ENCODE results near the gene XPR1. TPM values are rescaled to one million over a fixed set of nuclear protein-coding genes. Genes with fewer than 3 reads are reported as not detected.

Gene XPR1
- total RNA-seq, 1 experiment from 2014 or later = 36.1 TPM

- intact Hi-C loops (cut with micrococcal nuclease; ENCODE audit: unreplicated experiment) = no loop called here
- Histone ChIP-seq H3K9me3 (ENCODE audit: control insufficient read depth, insufficient read depth, low read depth, low read length) (no peaks in the 10 kb centered on the region), H3K4me3 (ENCODE audit: low read depth in 2 of 2, low read length in 2 of 2) (no peak overlapping the region), H3K36me3 (ENCODE audit: control insufficient read depth, insufficient read depth, low read length) (no peaks in the 10 kb centered on the region), H3K27me3 (ENCODE audit: control insufficient read depth, insufficient read depth, low read length) (no peaks in the 10 kb centered on the region), H3K27ac (ENCODE audit: low read length) (no peak overlapping the region), H3K4me1 (ENCODE audit: control insufficient read depth, insufficient read depth, low read length) (no peaks in the 10 kb centered on the region)
- DNase-seq (ENCODE audit: low read depth, low spot score) (no peak), ATAC-seq (no peak)
- in situ Hi-C loops (cut with HindIII; ENCODE audit: low pct_unique_long_range_greater_than_20kb, low sequenced_read_pairs) = no loop called here
- TF ChIP-seq POLR2AphosphoS5 (IDR thresholded peaks at IDR 0.05; ENCODE audit: low read depth, low read length) (no peak), SIN3A (IDR thresholded peaks at IDR 0.05; ENCODE audit: borderline replicate concordance, insufficient read depth, low read depth, low read length) (no peak), REST (IDR thresholded peaks at IDR 0.05; ENCODE audit: insufficient read depth in 1 of 2, low read depth in 2 of 2, low read length in 1 of 2) (no peak), TCF7L2 (IDR thresholded peaks at IDR 0.05; ENCODE audit: low read depth, low read length) (no peak), CTCF (IDR thresholded peaks at IDR 0.05) (no peak)
- ChIA-PET POLR2A (no interaction called here), CTCF (no interaction called here)
- no TSS peak for BruUV-seq (replicated peaks)
Measured at GRCh38 chr1:180720753-180721152, 88.9 kb downstream of the XPR1 start.

- H3K4me1 ChIP-seq (ENCODE audit: control insufficient read depth, insufficient read depth, low read length) = no peaks in the 10 kb centered on the region
- in situ Hi-C loops (cut with HindIII; ENCODE audit: low pct_unique_long_range_greater_than_20kb, low sequenced_read_pairs) = no loop called here
- ATAC-seq (no peak), DNase-seq (ENCODE audit: low read depth, low spot score) (no peak)
- H3K27ac ChIP-seq (ENCODE audit: low read length) = no peak overlapping the region
- H3K4me3 ChIP-seq (ENCODE audit: low read depth in 2 of 2, low read length in 2 of 2) = no peak overlapping the region
- intact Hi-C loops (cut with micrococcal nuclease; ENCODE audit: unreplicated experiment) = no loop called here
- BruUV-seq (replicated peaks) = no TSS peak
- POLR2A ChIA-PET = no interaction called here
- no peaks in the 10 kb centered on the region for H3K36me3 ChIP-seq (ENCODE audit: control insufficient read depth, insufficient read depth, low read length)
- H3K27me3 ChIP-seq (ENCODE audit: control insufficient read depth, insufficient read depth, low read length) = no peaks in the 10 kb centered on the region
- TF ChIP-seq REST (IDR thresholded peaks at IDR 0.05; ENCODE audit: insufficient read depth in 1 of 2, low read depth in 2 of 2, low read length in 1 of 2) = no peak
- no peak for TF ChIP-seq TCF7L2 (IDR thresholded peaks at IDR 0.05; ENCODE audit: low read depth, low read length)
- TF ChIP-seq CTCF (IDR thresholded peaks at IDR 0.05) = no peak
- TF ChIP-seq SIN3A (IDR thresholded peaks at IDR 0.05; ENCODE audit: borderline replicate concordance, insufficient read depth, low read depth, low read length) = no peak
- H3K9me3 ChIP-seq (ENCODE audit: control insufficient read depth, insufficient read depth, low read depth, low read length) = no peaks in the 10 kb centered on the region
- CTCF ChIA-PET = no interaction called here
Measured at GRCh38 chr1:180722586-180722985, 90.8 kb downstream of the XPR1 start.
